K562 (cell line): ENCODE data around the gene TOMM6. TPM values are rescaled to one million over a fixed set of nuclear protein-coding genes. Genes with fewer than 3 reads are reported as not detected.

Source experiments
- ATF7 ChIP-seq: fragments of 450-650 bp; IDR thresholded peaks from 2 replicates; pipeline ENCODE4 v1.7.1; 2014; ENCODE audit warnings: mild to moderate bottlenecking, moderate library complexity
- FOSL1 ChIP-seq: fragments of 200-800 bp; sonication (Bioruptor generic); conservative IDR thresholded peaks from 2 replicates; pipeline ENCODE4 v1.6.1; 2016; ENCODE audit warnings: missing genetic modification characterization, missing compliant biosample characterization
- HMG20B ChIP-seq: fragments of 250-450 bp; sonication (Bioruptor Pico); IDR thresholded peaks from 2 replicates; pipeline ENCODE4 v1.5.0; 2021; ENCODE audit warnings: mild to moderate bottlenecking
- HNRNPH1 ChIP-seq: fragments of 200-400 bp; formaldehyde crosslinking; optimal IDR thresholded peaks from 2 replicates; pipeline ENCODE3; 2017; ENCODE audit warnings: low read depth, mild to moderate bottlenecking, low read length, moderate library complexity
- MTA3 ChIP-seq: fragments of 450-650 bp; formaldehyde crosslinking; IDR thresholded peaks from 2 replicates; pipeline ENCODE4 v1.6.1; 2017; ENCODE audit warnings: mild to moderate bottlenecking, borderline replicate concordance
- NONO ChIP-seq, 2 experiments: fragments of 200-400 bp in 1 of 2; fragments of 450-650 bp in 1 of 2; formaldehyde crosslinking in 1 of 2; IDR thresholded peaks; 2 replicates each; pipeline ENCODE4 v1.6.1; 2017; ENCODE audit warnings: low read depth in 2 of 2, mild to moderate bottlenecking in 2 of 2, moderate library complexity in 2 of 2, low read length in 1 of 2
- SMARCA5 ChIP-seq: fragments of 450-650 bp; IDR thresholded peaks from 2 replicates; pipeline ENCODE4 v1.6.1; 2016
- SMARCE1 ChIP-seq: fragments of 450-650 bp; IDR thresholded peaks from 2 replicates; pipeline ENCODE4 v1.7.1; 2016; ENCODE audit warnings: mild to moderate bottlenecking
- TBL1XR1 ChIP-seq, 2 experiments: IDR thresholded peaks; 2 replicates each; pipeline ENCODE4 v1.6.1; 2012; ENCODE audit warnings: improper control_type of control experiment in 2 of 2, low read length in 2 of 2, mild to moderate bottlenecking in 1 of 2
- TCF3 ChIP-seq: sonication (generic); formaldehyde crosslinking; IDR thresholded peaks from 2 replicates; pipeline ENCODE4 v1.4.0; 2020; ENCODE audit warnings: mild to moderate bottlenecking, missing genetic modification reagents
- TEAD2 ChIP-seq: fragments of 450-650 bp; IDR thresholded peaks from 2 replicates; pipeline ENCODE4 v1.6.1; 2016; ENCODE audit warnings: missing genetic modification characterization, control low read depth, missing compliant biosample characterization
- TSC22D4 ChIP-seq: fragments of 450-650 bp; IDR thresholded peaks from 2 replicates; pipeline ENCODE4 v1.6.1; 2016; ENCODE audit warnings: missing genetic modification characterization, missing biosample characterization, control low read depth
- XRCC3 ChIP-seq: fragments of 450-650 bp; IDR thresholded peaks from 2 replicates; pipeline ENCODE4 v1.6.1; 2017; ENCODE audit warnings: mild to moderate bottlenecking, moderate library complexity
- ZNF311 ChIP-seq: fragments of 250-450 bp; sonication (Bioruptor Pico); IDR thresholded peaks from 2 replicates; pipeline ENCODE4 v1.4.0; 2020; ENCODE audit warnings: mild to moderate bottlenecking, moderate library complexity
- ZNF551 ChIP-seq: fragments of 250-450 bp; sonication (Bioruptor Pico); IDR thresholded peaks from 2 replicates; pipeline ENCODE4 v1.5.0; 2021; ENCODE audit warnings: mild to moderate bottlenecking, moderate library complexity
- polyA plus RNA-seq, 8 experiments: library from polyadenylated mRNA; depleted of rRNA in 4 of 8; stranded (reverse) in 5 of 8; unstranded in 3 of 8; fragments of >200 nt; fragmentation: Nextera tagmentation in 2 of 8; fragmentation: Illumina TruSeq in 1 of 8; extraction: Ambion mirVana in 2 of 8; extraction: Trizol in 1 of 8; gene quantifications; 2 replicates each; pipeline versions ENCODE4 v1.2.1 to v1.2.3, GENCODE V29; 2011 to 2014; ENCODE audit warnings: inconsistent platforms in 1 of 8, missing spikeins in 1 of 8
- total RNA-seq, 7 experiments: library from RNA; depleted of rRNA in 6 of 7; stranded (reverse); fragments of >200 nt in 6 of 7; fragmentation: Illumina TruSeq in 2 of 7; extraction: Trizol in 2 of 7; gene quantifications; 2 replicates each; pipeline versions ENCODE4 v1.2.1 to v1.2.3, GENCODE V29; 2011 to 2021; ENCODE audit warnings: low replicate concordance in 1 of 7
- TF ChIP-seq, protein P1 (sequence below): fragments of 250-450 bp; sonication (Bioruptor Pico); IDR thresholded peaks from 2 replicates; pipeline ENCODE4 v1.8.0; 2021; ENCODE audit warnings: mild to moderate bottlenecking, moderate library complexity
- TF ChIP-seq, protein P2 (sequence below): sonication (generic); formaldehyde crosslinking; IDR thresholded peaks from 2 replicates; pipeline ENCODE4 v1.8.0; 2022; ENCODE audit warnings: missing genetic modification reagents, mild to moderate bottlenecking, borderline replicate concordance
- TF ChIP-seq, protein P3 (sequence below): fragments of 450-650 bp; formaldehyde crosslinking; IDR thresholded peaks from 2 replicates; pipeline ENCODE4 v1.4.0; 2020; ENCODE audit warnings: mild to moderate bottlenecking, moderate library complexity
- TF ChIP-seq, protein P4 (sequence below): fragments of 250-450 bp; sonication (Bioruptor Pico); IDR thresholded peaks from 2 replicates; pipeline ENCODE4 v1.5.0; 2020; ENCODE audit warnings: mild to moderate bottlenecking
- TF ChIP-seq, protein P5 (sequence below): fragments of 250-450 bp; sonication (Bioruptor Pico); IDR thresholded peaks from 2 replicates; pipeline ENCODE4 v1.8.0; 2022; ENCODE audit warnings: inconsistent platforms, mild to moderate bottlenecking, moderate library complexity, borderline replicate concordance

Gene TOMM6
- total and polyA plus RNA-seq, 9 of the 15 experiments (the other 6 are each of a cell fraction or from before 2014, with no cell fraction given), result 380 to 2,097 (median 1,065) TPM

DNA sequence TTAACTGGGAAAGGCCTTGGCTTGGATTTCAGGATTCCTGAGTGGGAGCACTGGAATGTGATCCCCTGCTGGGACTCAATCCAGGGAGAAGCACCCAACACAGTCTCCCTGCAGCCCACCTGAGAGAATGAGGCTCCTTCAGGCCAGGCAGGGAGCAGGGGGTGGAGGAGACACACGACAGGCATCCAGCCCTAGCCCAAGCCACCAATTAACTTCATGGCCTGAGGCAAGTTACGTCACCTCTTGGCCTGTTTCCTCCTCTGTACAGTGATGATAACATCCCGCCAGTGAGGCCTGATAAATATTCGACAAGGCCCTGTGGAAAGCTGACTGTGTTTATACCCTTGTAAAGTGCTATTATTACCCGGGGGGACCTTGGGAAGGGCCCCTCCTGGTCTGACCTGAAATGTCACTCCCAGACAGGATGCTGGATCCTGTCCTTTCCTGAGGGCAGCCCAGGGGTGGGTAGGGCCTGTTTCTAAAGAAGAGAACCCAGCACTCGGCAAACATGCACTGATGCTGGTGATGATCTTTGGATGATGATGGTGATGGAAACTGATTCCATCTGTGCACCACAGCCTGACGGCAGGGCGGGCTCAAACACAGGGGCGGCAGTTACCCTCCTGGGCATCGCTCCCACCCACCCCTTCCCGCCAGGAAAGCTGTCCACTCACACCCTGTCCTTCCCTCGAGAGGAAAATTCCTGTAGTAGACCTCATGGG lies 20.2 kb upstream of the TOMM6 start (continued):
- TF ChIP-seq, protein P1, sequence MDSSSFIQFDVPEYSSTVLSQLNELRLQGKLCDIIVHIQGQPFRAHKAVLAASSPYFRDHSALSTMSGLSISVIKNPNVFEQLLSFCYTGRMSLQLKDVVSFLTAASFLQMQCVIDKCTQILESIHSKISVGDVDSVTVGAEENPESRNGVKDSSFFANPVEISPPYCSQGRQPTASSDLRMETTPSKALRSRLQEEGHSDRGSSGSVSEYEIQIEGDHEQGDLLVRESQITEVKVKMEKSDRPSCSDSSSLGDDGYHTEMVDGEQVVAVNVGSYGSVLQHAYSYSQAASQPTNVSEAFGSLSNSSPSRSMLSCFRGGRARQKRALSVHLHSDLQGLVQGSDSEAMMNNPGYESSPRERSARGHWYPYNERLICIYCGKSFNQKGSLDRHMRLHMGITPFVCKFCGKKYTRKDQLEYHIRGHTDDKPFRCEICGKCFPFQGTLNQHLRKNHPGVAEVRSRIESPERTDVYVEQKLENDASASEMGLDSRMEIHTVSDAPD (CRISPR knock-in tag), result no peak
- peak; percentile 35; the same call in 1 of the 2 replicates for TF ChIP-seq FOSL1 (tag)
- peak; percentile 67 for TF ChIP-seq TCF3 (CRISPR knock-in tag)
- TF ChIP-seq ZNF311 (CRISPR knock-in tag), result no peak
- peak; percentile 98 for TF ChIP-seq ATF7
- no peak for TF ChIP-seq SMARCA5
- no peak for TF ChIP-seq NONO (IDR thresholded peaks at IDR 0.05; ENCODE audit: low read depth in 2 of 2, low read length in 1 of 2)
- TF ChIP-seq ZNF551, result no peak
- TF ChIP-seq, protein P2, sequence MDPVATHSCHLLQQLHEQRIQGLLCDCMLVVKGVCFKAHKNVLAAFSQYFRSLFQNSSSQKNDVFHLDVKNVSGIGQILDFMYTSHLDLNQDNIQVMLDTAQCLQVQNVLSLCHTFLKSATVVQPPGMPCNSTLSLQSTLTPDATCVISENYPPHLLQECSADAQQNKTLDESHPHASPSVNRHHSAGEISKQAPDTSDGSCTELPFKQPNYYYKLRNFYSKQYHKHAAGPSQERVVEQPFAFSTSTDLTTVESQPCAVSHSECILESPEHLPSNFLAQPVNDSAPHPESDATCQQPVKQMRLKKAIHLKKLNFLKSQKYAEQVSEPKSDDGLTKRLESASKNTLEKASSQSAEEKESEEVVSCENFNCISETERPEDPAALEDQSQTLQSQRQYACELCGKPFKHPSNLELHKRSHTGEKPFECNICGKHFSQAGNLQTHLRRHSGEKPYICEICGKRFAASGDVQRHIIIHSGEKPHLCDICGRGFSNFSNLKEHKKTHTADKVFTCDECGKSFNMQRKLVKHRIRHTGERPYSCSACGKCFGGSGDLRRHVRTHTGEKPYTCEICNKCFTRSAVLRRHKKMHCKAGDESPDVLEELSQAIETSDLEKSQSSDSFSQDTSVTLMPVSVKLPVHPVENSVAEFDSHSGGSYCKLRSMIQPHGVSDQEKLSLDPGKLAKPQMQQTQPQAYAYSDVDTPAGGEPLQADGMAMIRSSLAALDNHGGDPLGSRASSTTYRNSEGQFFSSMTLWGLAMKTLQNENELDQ (CRISPR knock-in tag), result no peak
- no peak for TF ChIP-seq TBL1XR1 (IDR thresholded peaks at IDR 0.05; ENCODE audit: low read length in 2 of 2)
- no peak for TF ChIP-seq TEAD2 (tag)
- TF ChIP-seq TSC22D4, result no peak
- TF ChIP-seq HMG20B (CRISPR knock-in tag), result no peak
- TF ChIP-seq, protein P3, sequence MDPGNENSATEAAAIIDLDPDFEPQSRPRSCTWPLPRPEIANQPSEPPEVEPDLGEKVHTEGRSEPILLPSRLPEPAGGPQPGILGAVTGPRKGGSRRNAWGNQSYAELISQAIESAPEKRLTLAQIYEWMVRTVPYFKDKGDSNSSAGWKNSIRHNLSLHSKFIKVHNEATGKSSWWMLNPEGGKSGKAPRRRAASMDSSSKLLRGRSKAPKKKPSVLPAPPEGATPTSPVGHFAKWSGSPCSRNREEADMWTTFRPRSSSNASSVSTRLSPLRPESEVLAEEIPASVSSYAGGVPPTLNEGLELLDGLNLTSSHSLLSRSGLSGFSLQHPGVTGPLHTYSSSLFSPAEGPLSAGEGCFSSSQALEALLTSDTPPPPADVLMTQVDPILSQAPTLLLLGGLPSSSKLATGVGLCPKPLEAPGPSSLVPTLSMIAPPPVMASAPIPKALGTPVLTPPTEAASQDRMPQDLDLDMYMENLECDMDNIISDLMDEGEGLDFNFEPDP (CRISPR knock-in tag), result no peak
- TF ChIP-seq, protein P4, sequence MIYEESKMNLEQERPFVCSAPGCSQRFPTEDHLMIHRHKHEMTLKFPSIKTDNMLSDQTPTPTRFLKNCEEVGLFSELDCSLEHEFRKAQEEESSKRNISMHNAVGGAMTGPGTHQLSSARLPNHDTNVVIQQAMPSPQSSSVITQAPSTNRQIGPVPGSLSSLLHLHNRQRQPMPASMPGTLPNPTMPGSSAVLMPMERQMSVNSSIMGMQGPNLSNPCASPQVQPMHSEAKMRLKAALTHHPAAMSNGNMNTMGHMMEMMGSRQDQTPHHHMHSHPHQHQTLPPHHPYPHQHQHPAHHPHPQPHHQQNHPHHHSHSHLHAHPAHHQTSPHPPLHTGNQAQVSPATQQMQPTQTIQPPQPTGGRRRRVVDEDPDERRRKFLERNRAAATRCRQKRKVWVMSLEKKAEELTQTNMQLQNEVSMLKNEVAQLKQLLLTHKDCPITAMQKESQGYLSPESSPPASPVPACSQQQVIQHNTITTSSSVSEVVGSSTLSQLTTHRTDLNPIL, result no peak
- TF ChIP-seq XRCC3, result no peak
- TF ChIP-seq, protein P5, sequence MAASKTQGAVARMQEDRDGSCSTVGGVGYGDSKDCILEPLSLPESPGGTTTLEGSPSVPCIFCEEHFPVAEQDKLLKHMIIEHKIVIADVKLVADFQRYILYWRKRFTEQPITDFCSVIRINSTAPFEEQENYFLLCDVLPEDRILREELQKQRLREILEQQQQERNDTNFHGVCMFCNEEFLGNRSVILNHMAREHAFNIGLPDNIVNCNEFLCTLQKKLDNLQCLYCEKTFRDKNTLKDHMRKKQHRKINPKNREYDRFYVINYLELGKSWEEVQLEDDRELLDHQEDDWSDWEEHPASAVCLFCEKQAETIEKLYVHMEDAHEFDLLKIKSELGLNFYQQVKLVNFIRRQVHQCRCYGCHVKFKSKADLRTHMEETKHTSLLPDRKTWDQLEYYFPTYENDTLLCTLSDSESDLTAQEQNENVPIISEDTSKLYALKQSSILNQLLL (CRISPR knock-in tag), result no peak
- TF ChIP-seq MTA3, result no peak
- TF ChIP-seq SMARCE1, result peak; percentile 61; the same call in 1 of the 2 replicates
- no peak for TF ChIP-seq HNRNPH1
